K562 (cell line): ENCODE measurements around the gene TGFBR3L. TPM values are rescaled to one million over a fixed set of nuclear protein-coding genes. Genes with fewer than 3 reads are reported as not detected.

Experiments
- ATF3 ChIP-seq, 2 experiments: fragments of 450-650 bp in 1 of 2; sonication (generic) in 1 of 2; formaldehyde crosslinking in 1 of 2; IDR thresholded peaks in 1 of 2; conservative IDR thresholded peaks in 1 of 2; 2 replicates each; pipeline versions ENCODE4 v1.6.1 to v1.8.1; 2016 to 2023; ENCODE audit warnings: mild to moderate bottlenecking in 2 of 2, moderate library complexity in 2 of 2, inconsistent platforms in 1 of 2, missing genetic modification reagents in 1 of 2
- BACH1 ChIP-seq: fragments of 200-800 bp; sonication (Bioruptor generic); IDR thresholded peaks from 2 replicates; pipeline ENCODE4 v1.6.1; 2016; ENCODE audit warnings: missing genetic modification characterization, missing compliant biosample characterization
- L3MBTL2 ChIP-seq: fragments of 450-650 bp; IDR thresholded peaks from 2 replicates; pipeline ENCODE4 v1.6.1; 2016; ENCODE audit warnings: mild to moderate bottlenecking, moderate library complexity
- NKRF ChIP-seq: fragments of 450-650 bp; IDR thresholded peaks from 2 replicates; pipeline ENCODE4 v1.6.1; 2016; ENCODE audit warnings: borderline replicate concordance
- PHTF2 ChIP-seq: fragments of 250-450 bp; sonication (Bioruptor Pico); IDR thresholded peaks from 2 replicates; pipeline ENCODE4 v1.5.0; 2021; ENCODE audit warnings: mild to moderate bottlenecking
- POLR2AphosphoS2 ChIP-seq: IDR thresholded peaks from 2 replicates; pipeline ENCODE4 v1.6.1; 2012; ENCODE audit warnings: low read length, improper control_type of control experiment
- PTTG1 ChIP-seq: fragments of 450-650 bp; IDR thresholded peaks from 2 replicates; pipeline ENCODE4 v1.6.1; 2016; ENCODE audit warnings: low read depth, mild to moderate bottlenecking, missing genetic modification characterization, missing compliant biosample characterization
- PURB ChIP-seq: sonication (generic); formaldehyde crosslinking; IDR thresholded peaks from 2 replicates; pipeline ENCODE4 v1.9.0; 2021; ENCODE audit warnings: low read depth, mild to moderate bottlenecking, missing genetic modification reagents
- RBM15 ChIP-seq: fragments of 200-400 bp; formaldehyde crosslinking; IDR thresholded peaks from 2 replicates; pipeline ENCODE4 v1.6.1; 2018; ENCODE audit warnings: mild to moderate bottlenecking, low read length, moderate library complexity; ENCODE audit not compliant: insufficient read depth
- SAFB ChIP-seq: fragments of 200-400 bp; formaldehyde crosslinking; IDR thresholded peaks from 2 replicates; pipeline ENCODE4 v1.6.1; 2017; ENCODE audit warnings: low read depth, low read length, borderline replicate concordance
- SRSF3 ChIP-seq: fragments of 200-400 bp; formaldehyde crosslinking; IDR thresholded peaks from 2 replicates; pipeline ENCODE4 v1.6.1; 2016; ENCODE audit warnings: mild to moderate bottlenecking, low read length, moderate library complexity; ENCODE audit not compliant: insufficient read depth
- TAF1 ChIP-seq: IDR thresholded peaks from 2 replicates; pipeline ENCODE4 v1.6.1; 2011; ENCODE audit warnings: mild to moderate bottlenecking, low read length, moderate library complexity; ENCODE audit not compliant: insufficient read depth, control insufficient read depth, severe bottlenecking; ENCODE audit errors: extremely low read depth
- TRIM25 ChIP-seq: fragments of 450-650 bp; IDR thresholded peaks from 2 replicates; pipeline ENCODE4 v1.7.0; 2016; ENCODE audit warnings: borderline replicate concordance
- U2AF2 ChIP-seq: fragments of 200-400 bp; formaldehyde crosslinking; optimal IDR thresholded peaks from 2 replicates; pipeline ENCODE3; 2017; ENCODE audit warnings: low read depth, mild to moderate bottlenecking, low read length
- ZNF121 ChIP-seq: sonication (generic); formaldehyde crosslinking; conservative IDR thresholded peaks from 2 replicates; pipeline ENCODE4 v1.8.0; 2022; ENCODE audit warnings: missing genetic modification reagents
- ZNF277 ChIP-seq: fragments of 250-450 bp; sonication (Bioruptor Pico); IDR thresholded peaks from 2 replicates; pipeline ENCODE4 v1.8.0; 2022; ENCODE audit warnings: inconsistent platforms, mild to moderate bottlenecking, moderate library complexity, borderline replicate concordance
- polyA plus RNA-seq, 8 experiments: library from polyadenylated mRNA; depleted of rRNA in 4 of 8; stranded (reverse) in 5 of 8; unstranded in 3 of 8; fragments of >200 nt; fragmentation: Nextera tagmentation in 2 of 8; fragmentation: Illumina TruSeq in 1 of 8; extraction: Ambion mirVana in 2 of 8; extraction: Trizol in 1 of 8; gene quantifications; 2 replicates each; pipeline versions ENCODE4 v1.2.1 to v1.2.3, GENCODE V29; 2011 to 2014; ENCODE audit warnings: inconsistent platforms in 1 of 8, missing spikeins in 1 of 8
- total RNA-seq, 7 experiments: library from RNA; depleted of rRNA in 6 of 7; stranded (reverse); fragments of >200 nt in 6 of 7; fragmentation: Illumina TruSeq in 2 of 7; extraction: Trizol in 2 of 7; gene quantifications; 2 replicates each; pipeline versions ENCODE4 v1.2.1 to v1.2.3, GENCODE V29; 2011 to 2021; ENCODE audit warnings: low replicate concordance in 1 of 7
- TF ChIP-seq, protein P1 (sequence below): fragments of 250-450 bp; sonication (Bioruptor Pico); IDR thresholded peaks from 2 replicates; pipeline ENCODE4 v1.4.0; 2020; ENCODE audit warnings: mild to moderate bottlenecking, moderate library complexity

The TGFBR3L gene
- total and polyA plus RNA-seq, 9 of the 15 experiments (the other 6 are each of a cell fraction or from before 2014, with no cell fraction given): not detected

DNA sequence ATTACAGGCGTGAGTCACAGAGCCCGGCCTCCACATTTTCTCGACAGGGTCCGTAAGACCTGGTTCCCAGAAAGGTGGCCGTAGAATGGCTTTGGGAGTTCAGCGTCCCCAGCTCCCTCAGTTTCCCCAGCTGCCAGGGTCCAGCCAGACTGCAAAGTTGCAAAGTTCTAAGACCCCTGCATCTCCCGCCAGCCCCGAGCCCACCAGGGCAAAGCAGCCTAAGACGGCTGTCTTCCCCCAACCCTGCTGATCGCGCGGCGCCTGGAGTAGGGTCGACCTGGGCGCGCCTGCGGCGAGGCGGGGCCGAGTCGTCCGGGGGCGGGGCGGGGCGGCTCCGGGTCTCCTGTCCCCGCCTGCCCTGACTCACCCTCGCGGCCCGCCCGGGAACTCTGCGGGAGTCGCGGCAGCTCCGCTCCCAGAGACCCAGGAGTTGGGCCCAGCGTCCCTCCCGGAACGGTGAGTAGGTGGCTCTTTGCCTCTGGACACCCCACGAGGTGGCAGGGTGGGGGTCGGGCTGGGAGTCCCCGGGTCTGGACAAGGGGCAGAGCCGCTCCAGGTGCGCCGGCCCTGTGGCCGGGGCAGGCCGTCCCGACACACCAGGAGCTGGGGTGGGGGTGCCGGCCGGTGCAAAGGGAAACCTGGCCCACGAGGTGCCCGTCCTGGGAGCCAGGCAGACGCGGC is 26.3 kb upstream of the TGFBR3L start, which contains the start of gene LRRC8E (continued):
- TF ChIP-seq PHTF2 (CRISPR knock-in tag): no peak
- TF ChIP-seq ZNF121 (CRISPR knock-in tag): no peak
- TF ChIP-seq SAFB: no peak
- TF ChIP-seq NKRF: no peak
- TF ChIP-seq PTTG1: no peak
- TF ChIP-seq SRSF3: no peak
- TF ChIP-seq TAF1: peak; percentile 60
- peak; percentile 72 for TF ChIP-seq ATF3 (IDR thresholded peaks at IDR 0.05)
- TF ChIP-seq ATF3 (CRISPR knock-in tag; conservative IDR thresholded peaks at IDR 0.05): 0 out of 2 replicates have a peak, but pooled peaks have one; percentile 30
- no peak for TF ChIP-seq POLR2AphosphoS2
- no peak for TF ChIP-seq ZNF277 (CRISPR knock-in tag)
- no peak for TF ChIP-seq U2AF2
- TF ChIP-seq L3MBTL2: 0 out of 2 replicates have a peak, but pooled peaks have one; percentile 38
- TF ChIP-seq TRIM25: no peak
- no peak for TF ChIP-seq PURB (CRISPR knock-in tag)
- TF ChIP-seq, protein P1, sequence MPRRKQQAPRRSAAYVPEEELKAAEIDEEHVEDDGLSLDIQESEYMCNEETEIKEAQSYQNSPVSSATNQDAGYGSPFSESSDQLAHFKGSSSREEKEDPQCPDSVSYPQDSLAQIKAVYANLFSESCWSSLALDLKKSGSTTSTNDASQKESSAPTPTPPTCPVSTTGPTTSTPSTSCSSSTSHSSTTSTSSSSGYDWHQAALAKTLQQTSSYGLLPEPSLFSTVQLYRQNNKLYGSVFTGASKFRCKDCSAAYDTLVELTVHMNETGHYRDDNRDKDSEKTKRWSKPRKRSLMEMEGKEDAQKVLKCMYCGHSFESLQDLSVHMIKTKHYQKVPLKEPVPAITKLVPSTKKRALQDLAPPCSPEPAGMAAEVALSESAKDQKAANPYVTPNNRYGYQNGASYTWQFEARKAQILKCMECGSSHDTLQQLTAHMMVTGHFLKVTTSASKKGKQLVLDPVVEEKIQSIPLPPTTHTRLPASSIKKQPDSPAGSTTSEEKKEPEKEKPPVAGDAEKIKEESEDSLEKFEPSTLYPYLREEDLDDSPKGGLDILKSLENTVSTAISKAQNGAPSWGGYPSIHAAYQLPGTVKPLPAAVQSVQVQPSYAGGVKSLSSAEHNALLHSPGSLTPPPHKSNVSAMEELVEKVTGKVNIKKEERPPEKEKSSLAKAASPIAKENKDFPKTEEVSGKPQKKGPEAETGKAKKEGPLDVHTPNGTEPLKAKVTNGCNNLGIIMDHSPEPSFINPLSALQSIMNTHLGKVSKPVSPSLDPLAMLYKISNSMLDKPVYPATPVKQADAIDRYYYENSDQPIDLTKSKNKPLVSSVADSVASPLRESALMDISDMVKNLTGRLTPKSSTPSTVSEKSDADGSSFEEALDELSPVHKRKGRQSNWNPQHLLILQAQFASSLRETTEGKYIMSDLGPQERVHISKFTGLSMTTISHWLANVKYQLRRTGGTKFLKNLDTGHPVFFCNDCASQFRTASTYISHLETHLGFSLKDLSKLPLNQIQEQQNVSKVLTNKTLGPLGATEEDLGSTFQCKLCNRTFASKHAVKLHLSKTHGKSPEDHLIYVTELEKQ (CRISPR knock-in tag): no peak
- TF ChIP-seq RBM15: no peak
- no peak for TF ChIP-seq BACH1 (tag)
